MM.1S (cell line): ENCODE data around the gene AMPH.
"Not testable (repeated sequence)": the region's sequence is repeated elsewhere in the genome, so short reads cannot be mapped to it uniquely, and the experiment has no call there.

Source experiments
- EZH2phosphoT487 ChIP-seq: fragments of 300-600 bp; sonication (generic); IDR thresholded peaks from 2 replicates; pipeline ENCODE4 v1.6.1; 2018; ENCODE audit warnings: antibody characterized with exemption, low read length
- TF ChIP-seq, protein P1 (sequence below): fragments of 300-600 bp; sonication (generic); IDR thresholded peaks from 2 replicates; pipeline ENCODE4 v1.5.1; 2016; ENCODE audit warnings: antibody characterized with exemption, low read length, mixed read lengths

DNA sequence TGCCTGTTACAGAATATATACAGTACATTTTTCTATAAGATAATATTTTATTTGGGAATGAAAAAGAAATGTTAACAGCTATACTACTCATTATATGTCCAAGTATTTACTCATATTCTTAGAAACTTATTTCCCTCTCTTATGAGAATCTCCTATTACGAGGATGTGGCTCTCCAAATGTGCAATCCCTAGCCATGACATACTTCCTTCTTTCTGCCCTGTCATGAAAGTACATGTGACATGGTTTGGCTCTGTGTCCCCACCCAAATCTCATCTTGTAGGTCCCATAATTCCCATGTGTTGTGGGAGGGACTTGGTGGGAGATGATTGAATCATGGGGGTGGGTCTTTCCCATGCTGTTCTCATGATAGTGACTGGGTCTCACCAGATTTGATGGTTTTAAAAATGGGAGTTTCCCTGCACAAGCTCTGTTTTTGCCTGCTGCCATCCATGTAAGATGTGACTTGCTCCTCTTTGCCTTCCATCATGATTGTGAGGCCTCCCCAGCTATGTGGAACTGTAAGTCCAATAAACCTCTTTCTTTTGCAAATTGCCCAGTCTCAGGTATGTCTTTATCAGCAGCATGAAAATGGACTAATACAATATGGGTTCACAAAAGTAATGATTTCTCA lies 235.1 kb downstream of the AMPH start:
- TF ChIP-seq, protein P1, sequence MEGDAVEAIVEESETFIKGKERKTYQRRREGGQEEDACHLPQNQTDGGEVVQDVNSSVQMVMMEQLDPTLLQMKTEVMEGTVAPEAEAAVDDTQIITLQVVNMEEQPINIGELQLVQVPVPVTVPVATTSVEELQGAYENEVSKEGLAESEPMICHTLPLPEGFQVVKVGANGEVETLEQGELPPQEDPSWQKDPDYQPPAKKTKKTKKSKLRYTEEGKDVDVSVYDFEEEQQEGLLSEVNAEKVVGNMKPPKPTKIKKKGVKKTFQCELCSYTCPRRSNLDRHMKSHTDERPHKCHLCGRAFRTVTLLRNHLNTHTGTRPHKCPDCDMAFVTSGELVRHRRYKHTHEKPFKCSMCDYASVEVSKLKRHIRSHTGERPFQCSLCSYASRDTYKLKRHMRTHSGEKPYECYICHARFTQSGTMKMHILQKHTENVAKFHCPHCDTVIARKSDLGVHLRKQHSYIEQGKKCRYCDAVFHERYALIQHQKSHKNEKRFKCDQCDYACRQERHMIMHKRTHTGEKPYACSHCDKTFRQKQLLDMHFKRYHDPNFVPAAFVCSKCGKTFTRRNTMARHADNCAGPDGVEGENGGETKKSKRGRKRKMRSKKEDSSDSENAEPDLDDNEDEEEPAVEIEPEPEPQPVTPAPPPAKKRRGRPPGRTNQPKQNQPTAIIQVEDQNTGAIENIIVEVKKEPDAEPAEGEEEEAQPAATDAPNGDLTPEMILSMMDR, result not testable (repeated sequence)
- TF ChIP-seq EZH2phosphoT487, result not testable (repeated sequence)
